ENCODE measurements around the gene FBXW12.

The FBXW12 gene

DNA sequence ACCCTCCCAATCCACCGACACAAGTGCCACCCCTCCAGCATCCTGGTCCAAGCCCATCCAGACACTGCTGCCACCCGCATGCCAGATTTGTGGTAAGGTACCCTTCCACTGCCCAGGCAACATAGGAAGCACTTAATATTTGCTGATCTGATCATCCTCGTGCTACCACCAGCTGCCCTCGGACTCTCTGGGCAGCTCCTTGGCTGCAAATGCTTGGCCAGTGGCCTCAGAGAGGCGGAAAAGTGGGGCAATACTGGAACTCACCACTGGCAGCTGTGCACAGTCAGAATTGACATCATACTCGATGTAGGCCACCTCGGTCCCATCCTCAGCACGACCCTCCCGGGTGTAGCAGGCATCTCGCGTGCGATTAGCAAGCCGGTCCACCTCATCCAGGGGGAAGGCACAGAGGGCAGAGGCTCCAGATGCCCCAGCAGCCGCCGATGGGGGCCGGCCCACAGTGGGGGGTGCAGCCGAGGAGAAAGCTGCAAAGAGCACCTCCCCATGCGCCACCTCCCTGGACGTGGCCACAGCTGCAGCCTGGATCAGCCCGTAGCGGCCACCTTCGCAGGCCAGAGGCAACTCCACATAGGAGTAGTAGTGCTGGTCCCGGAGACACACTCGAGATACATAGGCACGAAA is 51.3 kb downstream of the FBXW12 start:
- DNase-seq = no peak

DNA sequence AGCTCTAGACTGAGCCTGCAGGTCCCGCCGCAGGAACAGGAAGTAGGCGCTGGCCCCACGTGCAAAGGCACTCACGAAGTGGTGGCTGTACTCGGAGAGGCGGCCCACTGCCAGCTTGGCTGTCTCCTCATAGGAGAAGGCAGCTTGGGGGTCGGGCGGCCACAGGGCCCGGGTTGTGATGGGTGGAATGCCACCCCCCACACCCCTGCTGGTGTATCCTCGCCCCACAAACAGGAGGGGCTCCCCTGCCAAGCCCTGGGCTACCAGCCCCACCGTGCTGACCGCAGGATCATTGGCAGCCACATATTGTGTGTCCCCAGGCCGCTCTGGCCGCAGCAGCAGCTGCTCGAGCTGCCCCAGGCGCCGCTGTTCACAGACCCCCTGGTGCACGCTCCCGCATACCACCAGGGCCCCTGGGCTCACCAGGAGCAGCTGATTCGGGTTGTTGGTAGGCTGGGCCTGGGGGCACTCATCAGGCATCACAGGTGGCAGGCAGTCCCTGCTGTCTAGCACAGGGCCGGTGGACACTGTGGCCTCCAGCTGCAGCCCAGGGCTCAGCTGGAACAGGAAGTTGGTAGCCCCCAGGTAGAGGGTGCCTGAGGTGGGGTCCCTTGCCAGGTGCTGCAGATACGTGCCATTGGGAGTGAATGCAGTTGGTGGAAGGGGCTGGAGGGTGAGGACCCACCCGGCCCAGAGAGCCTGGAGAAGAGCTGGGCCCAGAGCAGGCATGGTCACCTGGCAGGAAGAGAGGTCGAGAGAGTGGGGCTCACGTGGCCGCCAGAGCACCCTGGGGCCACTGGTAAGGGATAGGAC is 52.1 kb downstream of the FBXW12 start:
- DNase-seq = no peak

DNA sequence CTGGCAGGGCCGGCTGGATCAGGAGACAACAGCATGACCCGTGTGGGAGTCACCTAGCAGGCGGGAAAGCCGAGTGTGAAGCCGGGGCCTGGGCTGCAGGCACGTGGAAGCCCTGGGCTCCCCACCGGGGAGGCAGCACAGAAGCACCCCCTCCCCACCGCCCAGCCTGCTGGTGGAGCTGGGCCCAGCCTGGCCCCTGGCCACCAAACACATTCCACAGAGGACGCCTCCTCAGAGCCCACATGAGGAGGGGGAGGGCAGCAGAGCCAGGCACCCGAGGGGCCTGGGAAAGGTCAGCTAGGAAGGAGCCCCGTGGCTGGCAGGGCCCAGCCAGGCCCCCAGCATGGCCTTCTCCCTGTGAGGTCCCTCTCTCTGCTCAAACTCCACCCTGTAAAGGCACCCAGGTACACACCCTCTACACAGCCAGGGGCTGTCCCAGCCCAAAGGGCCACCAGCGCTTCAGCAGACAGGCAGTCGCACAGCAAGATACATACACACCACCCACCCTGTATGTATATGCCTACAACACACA is 53.3 kb downstream of the FBXW12 start:
- DNase-seq = no peak

DNA sequence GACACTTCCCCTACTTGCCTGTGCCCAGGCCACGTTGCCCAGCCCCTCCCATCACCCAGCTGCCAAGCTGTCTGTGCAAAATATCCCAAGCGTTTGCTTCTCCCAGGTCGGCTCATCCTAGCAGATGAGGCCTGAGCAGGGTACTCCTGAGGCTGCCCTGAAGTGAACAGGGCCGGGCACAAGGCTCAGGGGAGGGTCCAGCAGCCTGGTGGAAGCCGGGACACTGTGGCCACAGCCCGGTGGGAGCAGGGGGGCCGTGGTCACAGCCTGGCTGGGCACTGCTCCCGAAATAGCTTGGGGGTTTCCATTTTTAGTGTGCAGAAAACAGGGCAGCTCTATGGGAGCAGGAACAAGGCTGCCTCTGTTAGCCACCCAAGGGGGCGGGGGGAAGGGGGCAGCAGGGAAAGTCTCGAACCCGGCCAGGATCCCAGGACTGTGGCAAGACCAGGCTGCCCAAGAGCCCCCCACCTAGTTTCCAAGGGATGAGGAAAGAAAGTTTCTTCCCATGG is 54.4 kb downstream of the FBXW12 start:
- no peak for DNase-seq

DNA sequence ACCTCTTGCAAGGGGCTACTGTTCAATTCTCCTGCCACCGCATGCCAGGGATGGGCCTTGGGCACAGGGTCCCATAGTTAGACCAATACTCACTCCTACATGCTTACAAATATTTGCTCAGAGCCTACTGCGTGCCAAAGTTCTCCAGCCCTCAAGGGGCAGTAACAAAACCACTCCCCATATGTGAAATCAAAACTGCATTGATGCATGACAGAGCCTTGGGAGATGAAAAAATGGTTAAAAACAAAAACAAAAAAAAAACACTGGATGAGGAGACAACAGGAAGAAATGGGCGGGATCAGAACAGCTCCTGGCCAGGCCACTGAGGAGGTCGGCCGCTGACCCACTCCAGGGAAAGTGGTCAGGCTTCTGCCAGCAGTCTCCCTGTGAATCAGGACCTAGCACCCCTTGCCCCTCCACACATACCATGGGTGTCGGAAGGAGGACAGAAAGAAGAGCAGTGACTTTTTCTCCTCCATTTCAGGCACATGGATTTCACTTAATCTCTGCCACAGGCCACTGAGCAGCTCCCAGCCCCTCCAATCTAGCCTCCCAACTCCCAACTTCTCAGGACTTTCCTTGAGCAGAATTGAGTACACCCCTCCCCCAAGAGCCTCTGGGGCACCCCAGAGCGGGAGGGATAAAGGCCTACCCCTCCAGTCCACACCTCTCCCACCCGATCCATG is 55.1 kb downstream of the FBXW12 start:
- no peak for DNase-seq

DNA sequence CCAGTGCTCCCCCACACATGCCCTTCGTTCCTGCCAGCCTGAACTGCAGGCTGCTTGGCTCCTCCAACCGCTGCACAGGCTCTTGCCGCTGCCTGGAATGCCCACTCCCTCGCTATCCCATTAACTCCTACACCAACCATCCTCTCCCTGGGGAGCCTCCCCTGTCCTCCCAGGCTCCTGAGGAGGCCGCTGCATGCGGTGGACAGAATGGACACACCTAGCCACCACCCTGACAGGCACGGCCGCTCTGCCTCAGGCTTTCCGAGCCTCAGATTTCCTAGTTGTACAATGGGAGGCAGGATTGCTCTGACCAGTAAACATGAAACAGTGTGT is 55.6 kb downstream of the FBXW12 start:
- DNase-seq = no peak

DNA sequence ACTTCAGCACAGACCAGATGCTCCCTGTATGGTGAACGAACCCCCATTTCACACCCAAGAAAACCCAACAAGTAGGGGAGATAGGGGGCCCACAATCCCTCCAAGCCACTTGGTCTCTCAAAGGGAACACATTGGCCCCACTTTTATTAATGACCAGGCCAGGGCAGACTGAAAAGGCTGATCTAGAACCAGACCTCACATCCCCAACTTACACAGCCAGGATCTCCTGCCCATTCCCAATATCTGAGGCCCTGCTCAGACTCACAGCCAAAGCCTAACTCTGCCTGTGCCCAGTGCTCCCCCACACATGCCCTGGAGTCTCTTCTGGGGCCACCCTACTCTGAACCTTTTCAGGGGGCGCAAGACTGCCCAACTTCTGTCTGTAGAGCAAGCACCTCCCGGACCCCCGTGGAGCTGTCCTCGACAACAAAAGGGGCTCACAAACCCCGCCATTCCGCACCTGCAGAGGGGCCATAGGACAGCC is 56.1 kb downstream of the FBXW12 start:
- DNase-seq = no peak

DNA sequence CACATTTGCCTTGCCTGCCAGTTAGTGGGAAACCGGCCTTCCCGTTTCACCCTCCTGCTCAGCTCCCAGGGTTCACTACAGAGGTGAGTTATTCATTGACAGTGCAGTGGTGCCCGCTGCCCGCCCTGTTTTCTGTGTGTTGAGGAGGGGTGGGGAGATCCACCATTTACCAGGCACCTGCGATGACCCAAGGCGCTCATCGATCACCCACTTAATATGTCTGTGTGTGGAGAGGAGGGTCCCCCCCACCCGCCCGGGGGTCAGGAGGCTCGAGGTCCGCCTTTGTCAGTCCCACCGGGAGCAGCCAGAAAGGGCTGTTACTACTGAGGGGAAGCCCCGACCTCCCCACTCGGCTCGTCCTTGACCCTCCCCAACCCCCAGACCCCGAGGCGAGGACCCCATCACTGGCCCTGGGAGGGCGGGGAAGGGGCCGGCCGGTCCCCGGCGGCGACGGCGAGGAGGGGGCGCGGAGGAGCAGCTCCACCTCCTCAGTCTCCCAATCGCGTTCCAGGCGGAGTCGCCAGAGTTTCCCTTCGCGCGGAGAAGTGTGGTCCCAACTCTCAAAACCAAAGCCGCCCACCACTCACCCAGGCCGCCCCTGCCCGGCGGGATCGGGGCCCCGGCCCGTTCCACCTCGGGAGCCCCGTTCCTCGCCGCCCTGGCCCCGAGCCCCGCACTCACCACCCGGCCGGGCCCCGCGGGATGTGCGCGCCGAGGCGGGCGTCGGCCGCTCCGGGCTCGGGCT is 56.7 kb downstream of the FBXW12 start:
- DNase-seq = peak in 1 of 2 experiments; percentile 41

DNA sequence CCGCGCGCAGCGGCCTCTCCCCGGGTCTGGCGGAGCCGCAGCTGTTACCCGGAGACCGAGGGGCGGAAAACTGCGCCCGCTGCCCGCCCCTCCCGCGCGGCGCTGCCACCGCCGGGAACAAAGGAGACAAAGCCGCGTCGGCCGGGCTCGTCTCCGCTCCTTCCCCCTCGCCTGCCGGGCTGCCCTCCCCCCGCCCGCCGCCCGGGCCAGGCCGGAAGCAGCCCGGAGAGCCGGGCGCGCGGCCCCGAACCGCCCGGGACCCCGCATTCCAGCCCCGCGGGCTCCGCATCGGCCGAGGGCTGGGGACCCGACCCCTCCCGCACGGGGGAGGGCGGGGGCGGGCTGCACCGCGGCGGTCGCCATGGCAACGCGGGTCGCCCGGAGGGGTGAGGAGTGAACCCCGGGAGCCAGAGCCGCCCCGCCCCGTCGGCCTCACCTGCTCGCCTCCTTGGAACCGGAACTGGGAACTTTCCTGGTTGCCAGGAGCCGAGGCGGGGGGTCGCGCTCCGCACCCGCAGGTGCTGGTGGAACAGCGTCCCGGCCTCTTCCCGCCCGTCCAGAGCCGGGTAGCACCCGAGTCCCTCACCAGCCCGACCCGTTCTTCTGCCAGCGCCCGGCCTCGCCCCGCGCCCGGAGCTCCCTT is 57.4 kb downstream of the FBXW12 start:
- peak; percentile 65 to 72 for DNase-seq

DNA sequence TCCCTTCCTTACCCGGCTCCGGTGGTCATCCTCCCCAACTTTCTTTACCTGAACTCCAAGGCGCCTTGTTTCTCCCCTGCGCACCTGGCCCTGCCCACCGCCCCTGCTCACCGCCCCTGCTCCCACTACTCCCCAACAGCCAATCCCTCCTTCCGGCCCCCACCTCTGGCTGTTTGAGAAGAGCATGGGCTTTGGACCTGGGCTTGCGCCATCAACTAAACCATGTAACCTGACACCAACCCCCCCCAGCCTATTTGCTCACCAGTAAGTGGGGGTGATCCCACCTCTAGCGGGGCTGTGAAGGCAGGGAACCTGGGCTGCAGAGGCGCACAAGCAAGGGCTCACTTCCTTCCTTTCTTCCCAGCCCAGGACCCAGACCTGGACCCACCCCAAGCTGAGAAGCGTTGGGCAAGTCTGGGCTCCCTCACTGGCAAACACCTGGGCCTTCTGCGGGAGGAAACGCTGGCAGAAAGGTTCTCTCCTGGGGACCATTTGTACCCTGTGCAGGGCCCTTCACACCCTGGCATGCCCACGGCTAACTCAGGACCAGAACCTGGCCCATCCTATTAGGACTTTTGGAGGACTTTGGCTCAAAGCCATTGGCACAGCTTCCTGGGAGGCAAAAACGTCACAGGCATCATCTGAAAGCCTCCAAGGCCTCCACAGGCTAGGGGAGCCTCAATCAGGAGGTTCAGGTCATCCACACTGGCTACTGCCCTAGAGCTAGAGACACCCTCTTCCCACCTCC is 58.1 kb downstream of the FBXW12 start, which contains the start of gene PLXNB1:
PLXNB1 (minus strand) TSS at position 127 of the 748 bp plus-strand sequence. CDS start 5,475 bp downstream, outside the sequence.
- DNase-seq = no peak

DNA sequence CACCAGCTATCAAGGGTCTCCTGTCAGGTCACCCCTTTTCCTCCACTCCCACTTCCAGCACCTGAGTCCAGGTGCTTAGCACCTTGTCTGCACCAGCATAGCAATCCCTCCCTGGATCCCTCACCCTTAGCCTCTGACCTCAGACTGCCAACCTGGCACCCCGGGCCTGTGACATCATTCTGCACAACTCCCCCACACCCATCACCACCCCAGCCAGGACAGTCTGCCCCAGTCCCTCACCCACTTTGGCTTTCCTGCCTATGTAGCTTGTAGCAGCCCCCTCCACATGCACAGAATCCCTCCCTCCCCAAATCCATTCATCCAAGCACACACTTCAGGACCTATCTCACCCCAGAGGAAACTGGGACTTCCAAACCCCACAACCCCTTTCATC is 58.7 kb downstream of the FBXW12 start:
- no peak for DNase-seq

DNA sequence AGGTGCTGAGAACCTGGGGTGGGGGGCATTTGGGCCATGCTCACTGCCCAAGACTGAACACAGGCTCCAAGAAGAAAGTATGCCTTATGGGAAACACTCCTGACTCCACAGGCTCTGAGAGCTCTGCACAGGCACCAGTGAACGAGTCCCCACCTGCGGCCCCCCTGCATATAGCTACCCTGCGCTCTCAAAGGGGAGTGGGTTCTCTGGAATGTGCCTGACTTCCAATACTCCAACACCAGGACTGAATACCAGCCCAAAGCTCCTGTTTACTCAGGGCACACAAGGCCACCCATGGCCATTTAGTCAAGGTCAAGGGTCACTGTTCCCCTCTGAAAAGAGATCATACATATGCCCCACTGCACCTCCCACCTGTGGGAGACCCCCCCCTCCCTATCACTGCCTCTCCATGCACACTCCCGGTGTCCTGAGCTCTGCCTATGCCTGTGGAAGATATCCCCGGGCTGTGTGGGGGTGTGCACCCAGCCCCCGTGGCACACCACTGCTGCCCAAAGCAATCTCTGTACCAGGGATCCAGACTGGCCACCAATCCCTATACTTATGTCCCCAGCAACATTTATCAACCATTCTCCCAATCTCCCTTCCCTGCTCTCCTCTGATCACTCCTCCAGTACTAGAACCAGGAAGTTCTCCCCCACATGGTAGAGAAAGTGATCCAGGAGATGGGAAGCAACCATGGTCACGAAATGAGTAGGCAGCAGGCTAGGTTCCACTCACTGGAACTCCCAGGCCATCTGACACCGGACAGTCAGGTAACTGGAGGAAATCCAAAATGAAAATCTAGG is 59.4 kb downstream of the FBXW12 start:
- no peak for DNase-seq

DNA sequence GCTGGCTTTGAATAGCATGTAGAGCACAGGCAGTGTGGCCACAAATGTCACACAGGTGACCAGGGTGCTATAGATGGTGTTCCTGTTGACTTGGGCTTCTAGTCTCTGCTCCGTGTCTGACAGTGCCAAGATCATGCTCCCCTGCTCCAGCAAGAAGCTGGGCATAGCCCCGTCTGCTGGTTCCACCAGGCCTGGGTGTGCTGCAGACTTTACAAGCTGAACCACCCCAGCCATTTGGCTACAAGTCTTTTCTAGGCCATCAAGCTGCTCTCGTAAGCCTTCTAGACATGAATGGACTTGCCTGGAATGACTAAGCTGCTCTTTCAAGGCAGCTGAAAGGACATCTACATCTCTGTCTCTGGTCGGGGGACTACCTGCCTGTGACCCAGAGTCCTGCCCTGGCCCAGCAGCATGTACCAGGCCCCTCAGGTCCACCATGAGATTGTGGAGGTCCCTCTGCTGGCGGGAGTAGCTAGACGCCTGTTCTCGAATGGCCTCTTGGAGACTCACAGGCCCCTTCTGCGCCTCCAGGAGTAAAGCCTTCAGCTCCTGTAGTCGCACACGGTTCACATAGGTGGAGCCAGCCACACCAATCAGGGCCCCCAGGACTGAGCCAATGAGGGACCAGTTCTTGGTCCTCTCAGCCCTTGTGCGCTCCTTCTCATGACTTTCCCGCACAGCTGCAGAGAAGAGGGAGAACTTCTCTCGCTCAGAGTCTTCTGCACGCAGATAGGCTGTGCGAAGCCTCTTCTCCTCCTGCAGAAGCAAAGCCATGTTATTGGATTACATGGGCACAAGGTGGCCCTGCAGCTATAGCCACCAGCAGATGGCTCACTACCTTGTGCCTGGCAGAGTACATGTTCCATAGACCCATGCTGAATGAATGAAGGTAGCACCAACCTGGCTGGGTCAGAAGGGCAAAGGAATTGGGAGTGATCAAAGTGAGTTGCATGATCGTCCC is 60.7 kb downstream of the FBXW12 start:
- DNase-seq = no peak

DNA sequence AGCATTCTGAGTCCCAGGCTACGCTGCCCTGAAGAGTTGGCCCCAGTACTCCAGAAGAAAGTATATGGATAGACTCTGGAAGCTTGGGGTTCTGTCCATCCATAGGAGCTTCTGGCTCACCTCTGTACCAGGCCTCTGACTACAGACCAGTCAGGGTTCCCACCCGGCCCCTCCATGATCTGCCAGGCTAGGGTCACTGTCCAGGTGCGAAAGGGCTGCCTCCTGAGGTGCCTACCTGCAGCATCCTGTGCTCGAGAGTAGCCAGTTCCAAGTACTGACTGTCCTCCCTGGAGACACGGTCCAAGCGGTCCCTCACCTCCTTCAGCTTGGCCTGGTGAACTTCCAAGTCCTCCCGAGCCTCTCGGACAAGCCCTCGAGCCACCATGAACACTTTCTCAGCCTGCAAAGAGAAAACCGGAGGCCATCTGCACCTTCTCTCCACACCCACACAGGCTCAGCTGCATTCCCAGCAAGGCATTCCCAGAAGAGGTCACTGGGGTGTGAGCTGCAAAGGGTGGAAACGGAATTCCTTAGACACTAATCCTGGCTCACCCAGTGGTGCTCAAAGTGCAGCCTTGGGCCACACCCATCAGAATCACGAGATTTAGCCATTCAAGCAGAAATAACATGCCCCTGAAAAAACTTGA is 61.6 kb downstream of the FBXW12 start:
- DNase-seq = no peak

DNA sequence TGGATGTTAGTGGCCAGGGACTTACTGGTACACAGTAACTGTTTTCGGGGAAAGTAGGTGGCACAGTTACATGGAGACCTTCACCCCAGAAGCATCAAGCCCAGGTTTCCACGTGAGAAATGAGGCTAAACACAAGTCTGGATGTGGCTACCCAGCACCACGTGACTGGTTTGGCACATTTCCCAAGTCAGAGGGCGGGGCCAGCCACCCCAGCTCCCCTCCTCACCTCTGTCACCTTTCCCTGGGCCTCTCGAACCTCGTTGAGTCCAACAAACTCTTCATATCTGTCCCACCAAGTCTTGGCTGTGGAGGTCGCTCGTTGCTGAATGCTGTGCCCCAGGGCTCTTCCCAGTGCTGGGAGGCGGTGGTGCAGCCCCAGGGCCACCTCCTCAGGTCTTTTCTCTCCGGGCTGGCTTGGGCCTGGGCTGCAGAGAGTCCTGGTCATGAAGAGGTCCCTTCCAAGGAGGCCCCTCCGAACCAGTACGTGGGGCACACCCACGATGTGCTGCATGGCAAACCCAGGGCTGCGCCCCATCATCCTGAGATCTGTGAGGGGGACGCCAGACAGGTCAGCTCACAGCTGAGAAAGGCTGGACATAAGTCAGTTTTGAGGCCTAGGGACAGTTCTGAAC is 62.7 kb downstream of the FBXW12 start:
- no peak for DNase-seq

DNA sequence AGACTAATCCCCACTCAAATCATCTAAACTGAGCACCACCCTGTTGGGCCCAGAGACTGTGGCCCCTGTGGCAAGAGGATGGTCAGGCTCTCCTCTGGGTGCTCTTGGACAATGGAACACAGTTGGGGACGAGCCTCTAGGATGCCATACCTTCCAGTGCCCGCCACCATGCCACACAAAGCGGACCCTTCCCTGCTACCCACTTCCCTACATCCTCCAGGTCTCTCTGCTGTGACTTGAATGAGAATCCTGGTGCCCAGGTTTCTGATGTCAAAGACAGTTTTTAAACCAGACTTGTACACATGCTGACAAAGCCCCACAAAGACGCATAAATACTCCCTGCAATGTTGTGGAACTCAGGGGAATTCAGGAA is 63.2 kb downstream of the FBXW12 start:
- no peak for DNase-seq

DNA sequence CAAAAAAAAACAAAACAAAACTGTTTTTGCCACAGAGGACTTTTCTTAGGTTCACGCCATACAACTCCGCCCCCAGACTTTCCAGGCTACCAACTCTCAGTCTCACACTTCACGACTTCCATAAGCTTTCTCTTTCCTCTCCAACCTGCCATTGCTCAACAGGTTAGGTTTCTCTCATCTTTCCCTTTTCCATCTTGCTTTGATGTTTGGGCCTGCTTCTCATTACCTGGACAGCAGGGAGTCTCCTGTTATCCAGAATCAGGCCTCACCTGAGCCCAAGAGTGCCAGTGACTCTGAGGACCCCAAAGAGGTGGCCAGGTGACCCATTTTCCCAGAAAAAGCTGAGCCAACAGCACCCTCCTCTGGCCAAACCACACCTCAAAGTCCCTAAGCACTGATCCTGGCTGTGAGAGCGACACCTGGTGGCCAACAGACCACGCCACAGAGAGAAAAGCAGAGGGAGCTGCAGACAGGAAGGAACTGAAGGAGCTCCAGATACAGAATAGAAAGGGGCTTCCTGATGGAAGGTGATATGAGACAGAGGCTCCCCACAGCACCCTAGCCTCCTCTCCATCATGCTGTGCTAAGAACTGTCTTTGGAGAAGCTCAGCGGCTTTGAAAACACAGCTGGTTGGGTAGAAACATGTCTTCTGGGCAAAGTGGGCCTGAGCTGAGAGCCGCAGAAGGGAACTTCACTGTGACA is 63.9 kb downstream of the FBXW12 start:
- peak; percentile 91 for DNase-seq

DNA sequence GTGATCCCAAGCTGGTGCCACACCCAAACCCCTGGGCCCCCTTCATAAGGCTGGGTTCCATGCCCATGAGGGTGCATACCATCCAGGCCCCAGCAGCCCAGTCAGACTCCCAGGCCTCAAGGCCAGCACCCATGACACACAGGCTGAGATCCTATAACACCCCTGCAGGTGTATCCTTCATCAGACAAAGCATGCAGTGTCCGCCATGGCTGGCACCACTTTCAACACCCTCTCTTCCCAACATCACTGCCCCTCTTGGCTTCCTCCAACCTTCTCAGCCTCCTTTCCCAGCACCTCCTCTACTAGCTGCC is 64.4 kb downstream of the FBXW12 start:
- no peak for DNase-seq

Measured in activated T-cell treated with anti-CD3 and anti-CD28 coated beads, Interleukin-2, amount 50 U/mL, for 48 hours (primary cell).